SK-N-SH (cell line): ENCODE data around the gene USP19. TPM values are rescaled to one million over a fixed set of nuclear protein-coding genes. Genes with fewer than 3 reads are reported as not detected.

Experiments used
- CTCF ChIA-PET: fragments of 300-600, 350-600 bp; formaldehyde crosslinking; extraction: SDS; loops from one replicate; lab custom pipeline; 2021; lab: Yijun Ruan, JAX
- POLR2A ChIA-PET: fragments of 350-600 bp; sonication (Branson Sonifier 250); formaldehyde crosslinking; extraction: SDS; loops from one replicate; lab custom pipeline; 2020; ENCODE audit warnings: antibody characterized with exemption, inconsistent platforms; lab: Yijun Ruan, JAX
- DNase-seq: peaks from one replicate; pipeline ENCODE4 v3.0.0; 2012
- H2AFZ ChIP-seq: fragments of 200-600 bp; sonication (generic); 2 replicates; pipeline ENCODE4 v1.8.1; 2016; ENCODE audit warnings: antibody characterized with exemption, mild to moderate bottlenecking, low read depth
- H3F3A ChIP-seq: fragments of 200-600 bp; sonication (generic); replicated peaks from 2 replicates; pipeline ENCODE3; 2016; ENCODE audit warnings: antibody characterized with exemption, mild to moderate bottlenecking; ENCODE audit not compliant: insufficient read depth
- H3K27ac ChIP-seq, 2 experiments: fragments of 200-500 bp in 1 of 2; fragments of 200-600 bp in 1 of 2; sonication (Bioruptor generic) in 1 of 2; sonication (generic), shearing (Covaris generic) in 1 of 2; 2 replicates each; pipeline versions ENCODE4 v1.5.1 to v1.6.1; 2014 to 2016; ENCODE audit warnings: low read depth in 2 of 2, inconsistent platforms in 1 of 2, low read length in 1 of 2, mild to moderate bottlenecking in 1 of 2, mixed read lengths in 1 of 2
- H3K27me3 ChIP-seq: fragments of 200-600 bp; sonication (generic), shearing (Covaris generic); 2 replicates; pipeline ENCODE4 v1.6.1; 2016; ENCODE audit warnings: mixed run types; ENCODE audit not compliant: insufficient read depth
- H3K36me3 ChIP-seq, 2 experiments: fragments of 200-500 bp in 1 of 2; fragments of 200-600 bp in 1 of 2; sonication (Bioruptor generic) in 1 of 2; sonication (generic) in 1 of 2; replicated peaks in 1 of 2; 2 replicates each; pipeline versions ENCODE3 to v1.5.1; 2014 to 2016; ENCODE audit warnings: low read length in 1 of 2, mild to moderate bottlenecking in 1 of 2; ENCODE audit not compliant: insufficient read depth in 2 of 2, control insufficient read depth in 1 of 2
- H3K4me1 ChIP-seq, 2 experiments: fragments of 200-500 bp in 1 of 2; fragments of 200-600 bp in 1 of 2; sonication (Bioruptor generic) in 1 of 2; sonication (generic), shearing (Covaris generic) in 1 of 2; 2 replicates each; pipeline versions ENCODE4 v1.5.1 to v1.6.1; 2014 to 2016; ENCODE audit warnings: low read depth in 1 of 2, low read length in 1 of 2, mixed run types in 1 of 2; ENCODE audit not compliant: insufficient read depth in 2 of 2, control insufficient read depth in 1 of 2
- H3K4me2 ChIP-seq: fragments of 200-600 bp; sonication (generic), shearing (Covaris generic); 2 replicates; pipeline ENCODE4 v1.6.1; 2017; ENCODE audit warnings: mixed run types
- H3K4me3 ChIP-seq, 2 experiments: fragments of 200-500 bp in 1 of 2; fragments of 200-600 bp in 1 of 2; sonication (Bioruptor generic) in 1 of 2; sonication (generic), shearing (Covaris generic) in 1 of 2; 2 replicates each; pipeline versions ENCODE4 v1.5.1 to v1.8.1; 2014 to 2016; ENCODE audit warnings: low read depth in 2 of 2, inconsistent platforms in 1 of 2, low read length in 1 of 2, mild to moderate bottlenecking in 1 of 2, mixed read lengths in 1 of 2, moderate library complexity in 1 of 2
- H3K79me2 ChIP-seq: fragments of 200-600 bp; sonication (generic); 2 replicates; pipeline ENCODE4 v1.8.1; 2017; ENCODE audit warnings: mild to moderate bottlenecking; ENCODE audit not compliant: insufficient read depth
- H3K9ac ChIP-seq: fragments of 200-600 bp; sonication (generic); 2 replicates; pipeline ENCODE4 v1.6.1; 2017; ENCODE audit warnings: mixed run types
- H3K9me2 ChIP-seq: fragments of 200-600 bp; sonication (generic); 2 replicates; pipeline ENCODE4 v1.6.1; 2017; ENCODE audit warnings: mixed run types
- H3K9me3 ChIP-seq: fragments of 200-600 bp; sonication (generic); 2 replicates; pipeline ENCODE4 v1.6.1; 2017; ENCODE audit warnings: mixed run types, mild to moderate bottlenecking, moderate library complexity
- H4K20me1 ChIP-seq: fragments of 200-600 bp; sonication (generic); 2 replicates; pipeline ENCODE4 v1.6.1; 2017; ENCODE audit warnings: mild to moderate bottlenecking, mixed run types; ENCODE audit not compliant: insufficient read depth
- CHD2 ChIP-seq: fragments of 150-350 bp; IDR thresholded peaks from 2 replicates; pipeline ENCODE4 v1.6.1; 2018; ENCODE audit warnings: low read length; ENCODE audit not compliant: partially characterized antibody
- EP300 ChIP-seq, 2 experiments: IDR thresholded peaks; 2 replicates each; pipeline versions ENCODE4 v1.4.0 to v1.6.1; 2012; ENCODE audit warnings: borderline replicate concordance in 1 of 2, low read depth in 1 of 2, low read length in 1 of 2
- EZH2phosphoT487 ChIP-seq: fragments of 200-600 bp; sonication (generic); IDR thresholded peaks from 2 replicates; pipeline ENCODE4 v1.6.1; 2017; ENCODE audit warnings: low read depth, mixed run types, mild to moderate bottlenecking, antibody characterized with exemption, moderate library complexity, borderline replicate concordance
- FOXM1 ChIP-seq: IDR thresholded peaks from 2 replicates; pipeline ENCODE4 v1.4.0; 2012; ENCODE audit warnings: low read depth, mild to moderate bottlenecking
- GABPA ChIP-seq: IDR thresholded peaks from 2 replicates; pipeline ENCODE4 v1.4.0; 2012; ENCODE audit warnings: low read depth, mild to moderate bottlenecking
- GATA2 ChIP-seq: sonication (generic); formaldehyde crosslinking; IDR thresholded peaks from 2 replicates; pipeline ENCODE4 v1.5.0; 2020; ENCODE audit warnings: mild to moderate bottlenecking, missing genetic modification reagents
- MEF2A ChIP-seq: IDR thresholded peaks from 2 replicates; pipeline ENCODE4 v1.4.0; 2012; ENCODE audit warnings: low read depth, borderline replicate concordance
- NFIC ChIP-seq: IDR thresholded peaks from 2 replicates; pipeline ENCODE4 v1.4.0; 2012; ENCODE audit warnings: borderline replicate concordance
- RCOR1 ChIP-seq: fragments of 150-350 bp; IDR thresholded peaks from 2 replicates; pipeline ENCODE4 v1.6.1; 2017; ENCODE audit warnings: antibody characterized with exemption, low read length
- RFX5 ChIP-seq: IDR thresholded peaks from 2 replicates; pipeline ENCODE4 v1.6.1; 2012; ENCODE audit warnings: mild to moderate bottlenecking, improper control_type of control experiment, low read length
- RXRA ChIP-seq: IDR thresholded peaks from 2 replicates; pipeline ENCODE4 v1.4.0; 2012; ENCODE audit warnings: low read depth, mild to moderate bottlenecking, borderline replicate concordance
- SIN3A ChIP-seq: IDR thresholded peaks from 2 replicates; pipeline ENCODE4 v1.6.1; 2012; ENCODE audit warnings: low read depth, mild to moderate bottlenecking, low read length, moderate library complexity, borderline replicate concordance
- TAF1 ChIP-seq: IDR thresholded peaks from 2 replicates; pipeline ENCODE4 v1.6.1; 2012; ENCODE audit warnings: low read depth, mild to moderate bottlenecking, low read length, moderate library complexity, borderline replicate concordance
- WGBS: methylation state at CpG from one replicate; pipeline ENCODE4 v1.1.6; 2017; ENCODE audit warnings: low lambda C conversion rate; 5-methylcytosine and 5-hydroxymethylcytosine counted together
- polyA plus RNA-seq, 3 experiments: library from polyadenylated mRNA; depleted of rRNA; stranded (reverse); fragments of >200 nt; gene quantifications; 2 replicates each; pipeline ENCODE4 v1.2.3, GENCODE V29; 2012
- TF ChIP-seq, protein P1 (sequence below): fragments of 150-350 bp; IDR thresholded peaks from 2 replicates; pipeline ENCODE4 v1.6.1; 2016; ENCODE audit warnings: mild to moderate bottlenecking, low read depth, low read length
- TF ChIP-seq, protein P2 (sequence below): IDR thresholded peaks from 2 replicates; pipeline ENCODE4; 2012
- TF ChIP-seq, protein P3 (sequence below): fragments of 150-350 bp; IDR thresholded peaks from 2 replicates; pipeline ENCODE4 v1.6.1; 2017; ENCODE audit warnings: antibody characterized with exemption, low read length, low read depth, borderline replicate concordance
- TF ChIP-seq, protein P4 (sequence below): IDR thresholded peaks from 2 replicates; pipeline ENCODE4 v1.4.0; 2012; ENCODE audit warnings: low read depth, borderline replicate concordance

USP19 gene
- polyA plus RNA-seq, 1 of the 3 experiments (the other 2 are of a cell fraction), result 75.6 TPM

DNA sequence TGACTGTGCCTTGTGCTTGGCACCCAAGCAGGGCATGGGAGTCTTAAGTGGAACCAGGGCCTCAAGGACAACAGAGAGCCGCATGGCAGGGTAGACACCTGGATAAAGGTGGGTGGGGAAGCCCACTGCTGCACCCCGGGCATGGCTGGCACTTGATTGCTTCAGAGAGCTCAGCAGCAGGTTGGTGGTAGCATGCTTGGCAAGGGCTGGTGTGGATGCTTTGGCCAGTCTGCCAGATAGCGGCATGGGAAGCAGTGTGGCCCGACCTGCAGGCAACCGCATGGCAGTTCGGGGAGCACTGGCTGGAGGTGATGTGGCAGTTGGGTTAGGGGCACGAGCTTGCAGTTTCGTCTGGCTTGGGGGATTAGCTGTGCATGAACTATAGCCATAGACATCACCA, 43.0 kb upstream of the USP19 start (continued):
- TF ChIP-seq, protein P1, sequence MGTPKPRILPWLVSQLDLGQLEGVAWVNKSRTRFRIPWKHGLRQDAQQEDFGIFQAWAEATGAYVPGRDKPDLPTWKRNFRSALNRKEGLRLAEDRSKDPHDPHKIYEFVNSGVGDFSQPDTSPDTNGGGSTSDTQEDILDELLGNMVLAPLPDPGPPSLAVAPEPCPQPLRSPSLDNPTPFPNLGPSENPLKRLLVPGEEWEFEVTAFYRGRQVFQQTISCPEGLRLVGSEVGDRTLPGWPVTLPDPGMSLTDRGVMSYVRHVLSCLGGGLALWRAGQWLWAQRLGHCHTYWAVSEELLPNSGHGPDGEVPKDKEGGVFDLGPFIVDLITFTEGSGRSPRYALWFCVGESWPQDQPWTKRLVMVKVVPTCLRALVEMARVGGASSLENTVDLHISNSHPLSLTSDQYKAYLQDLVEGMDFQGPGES, result no peak
- TF ChIP-seq TAF1, result no peak
- no peak for TF ChIP-seq RXRA

DNA sequence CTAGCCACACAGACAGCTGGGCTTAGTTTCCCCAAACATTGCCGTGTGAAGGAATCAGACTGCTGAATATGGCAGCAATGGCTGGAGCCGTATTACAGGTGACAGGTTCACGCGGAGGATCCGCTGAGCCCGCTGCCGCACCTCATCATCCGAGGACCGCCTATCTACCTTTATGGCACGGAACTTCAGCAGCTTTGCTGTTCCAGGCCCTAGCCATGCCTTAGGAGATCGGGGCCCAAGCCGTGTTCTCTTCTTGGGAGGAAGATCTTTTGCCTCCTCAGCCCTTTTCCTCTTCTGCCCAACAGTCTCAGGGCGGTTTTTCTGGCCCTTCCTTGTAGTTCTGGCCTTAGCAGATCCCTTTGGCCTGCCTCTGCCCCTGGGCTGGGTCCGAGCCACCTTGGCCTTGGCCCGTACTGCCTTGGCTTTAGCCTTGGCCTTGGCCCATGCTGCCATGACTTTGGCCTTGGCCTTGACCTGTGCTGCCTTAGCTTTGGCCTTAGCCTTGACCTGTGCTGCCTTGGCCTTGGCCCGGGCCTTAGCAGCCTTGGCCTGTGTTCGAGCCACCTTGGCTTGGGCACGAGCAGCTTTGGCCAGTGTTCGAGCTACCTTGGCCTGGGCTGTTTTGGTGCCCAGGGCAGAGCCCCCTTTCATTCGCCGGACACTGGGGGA, 42.3 kb upstream of the USP19 start:
- peaks cover 7% of the 10 kb centered on the region for H3F3A ChIP-seq
- no peak overlapping the region for H2AFZ ChIP-seq
- peaks cover 14 to 25% of the 10 kb centered on the region in 2 experiments for H3K36me3 ChIP-seq
- H3K9me2 ChIP-seq, result no peaks in the 10 kb centered on the region
- no peak overlapping the region for H3K27ac ChIP-seq
- no peak overlapping the region for H3K4me3 ChIP-seq
- TF ChIP-seq FOXM1, result no peak
- TF ChIP-seq, protein P2, sequence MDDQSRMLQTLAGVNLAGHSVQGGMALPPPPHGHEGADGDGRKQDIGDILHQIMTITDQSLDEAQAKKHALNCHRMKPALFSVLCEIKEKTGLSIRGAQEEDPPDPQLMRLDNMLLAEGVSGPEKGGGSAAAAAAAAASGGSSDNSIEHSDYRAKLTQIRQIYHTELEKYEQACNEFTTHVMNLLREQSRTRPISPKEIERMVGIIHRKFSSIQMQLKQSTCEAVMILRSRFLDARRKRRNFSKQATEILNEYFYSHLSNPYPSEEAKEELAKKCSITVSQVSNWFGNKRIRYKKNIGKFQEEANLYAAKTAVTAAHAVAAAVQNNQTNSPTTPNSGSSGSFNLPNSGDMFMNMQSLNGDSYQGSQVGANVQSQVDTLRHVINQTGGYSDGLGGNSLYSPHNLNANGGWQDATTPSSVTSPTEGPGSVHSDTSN, result no peak
- TF ChIP-seq, protein P3, sequence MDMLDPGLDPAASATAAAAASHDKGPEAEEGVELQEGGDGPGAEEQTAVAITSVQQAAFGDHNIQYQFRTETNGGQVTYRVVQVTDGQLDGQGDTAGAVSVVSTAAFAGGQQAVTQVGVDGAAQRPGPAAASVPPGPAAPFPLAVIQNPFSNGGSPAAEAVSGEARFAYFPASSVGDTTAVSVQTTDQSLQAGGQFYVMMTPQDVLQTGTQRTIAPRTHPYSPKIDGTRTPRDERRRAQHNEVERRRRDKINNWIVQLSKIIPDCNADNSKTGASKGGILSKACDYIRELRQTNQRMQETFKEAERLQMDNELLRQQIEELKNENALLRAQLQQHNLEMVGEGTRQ, result no peak
- TF ChIP-seq, protein P4, sequence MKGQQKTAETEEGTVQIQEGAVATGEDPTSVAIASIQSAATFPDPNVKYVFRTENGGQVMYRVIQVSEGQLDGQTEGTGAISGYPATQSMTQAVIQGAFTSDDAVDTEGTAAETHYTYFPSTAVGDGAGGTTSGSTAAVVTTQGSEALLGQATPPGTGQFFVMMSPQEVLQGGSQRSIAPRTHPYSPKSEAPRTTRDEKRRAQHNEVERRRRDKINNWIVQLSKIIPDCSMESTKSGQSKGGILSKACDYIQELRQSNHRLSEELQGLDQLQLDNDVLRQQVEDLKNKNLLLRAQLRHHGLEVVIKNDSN, result no peak
- no peak for TF ChIP-seq EZH2phosphoT487
- TF ChIP-seq MEF2A, result no peak
- no peak for TF ChIP-seq RFX5
- no peak for TF ChIP-seq CHD2
- TF ChIP-seq GATA2 (CRISPR knock-in tag), result no peak
- TF ChIP-seq SIN3A, result no peak
- no peak for TF ChIP-seq RCOR1
- TF ChIP-seq GABPA, result no peak
- TF ChIP-seq EP300 (IDR thresholded peaks at IDR 0.05; ENCODE audit: borderline replicate concordance in 1 of 2, low read depth in 1 of 2, low read length in 1 of 2), result no peak
- no peak for TF ChIP-seq NFIC
- no peak for TF ChIP-seq TAF1
- TF ChIP-seq, all 33 proteins: peak for 0
- peaks cover 3 to 15% of the 10 kb centered on the region in 2 experiments; a peak in 3 of 4 replicates for H3K4me1 ChIP-seq
- ChIA-PET POLR2A (no interaction called here), CTCF (interaction anchor here (2.0 kb wide), 1 partner anchor 9 kb away, joined by 9 read pairs; the partner anchor contains the start of gene KLHDC8B)
- DNase-seq, result no peak
- H4K20me1 ChIP-seq, result no peaks in the 10 kb centered on the region
- peaks cover 29% of the 10 kb centered on the region for H3K79me2 ChIP-seq
- H3K4me2 ChIP-seq, result no peak overlapping the region
- H3K9me3 ChIP-seq, result no peaks in the 10 kb centered on the region
- no peaks in the 10 kb centered on the region for H3K27me3 ChIP-seq
- no peak overlapping the region for H3K9ac ChIP-seq
- 98% methylated on average over 17 of the region's 21 CpGs for WGBS
